GM23338 (cell line): ENCODE measurements around the gene L3MBTL1. TPM values are rescaled to one million over a fixed set of nuclear protein-coding genes. Genes with fewer than 3 reads are reported as not detected.

ENCODE experiments used
- ATAC-seq: fragments of 200-7000 bp; cut with Tn5 transposase; 3 replicates; pipeline ENCODE4 v1.9.1; 2020
- DNase-seq: peaks from one replicate; pipeline ENCODE4 v3.0.0-alpha.2; 2015; ENCODE audit warnings: low spot score
- H2AFZ ChIP-seq: fragments of 200-600 bp; sonication (generic); 2 replicates; pipeline ENCODE4 v1.8.0; 2016; ENCODE audit warnings: antibody characterized with exemption, mild to moderate bottlenecking, moderate library complexity
- H3F3A ChIP-seq: fragments of 200-600 bp; sonication (generic); replicated peaks from 2 replicates; pipeline ENCODE4 v1.8.0; 2017; ENCODE audit warnings: antibody characterized with exemption, mixed run types, low read depth
- H3K27ac ChIP-seq: fragments of 200-600 bp; sonication (generic); 2 replicates; pipeline ENCODE4 v1.6.1; 2016; ENCODE audit warnings: low read depth
- H3K27me3 ChIP-seq: fragments of 200-600 bp; sonication (generic); 2 replicates; pipeline ENCODE4 v1.8.0; 2016; ENCODE audit warnings: mild to moderate bottlenecking, mixed run types, moderate library complexity; ENCODE audit not compliant: insufficient read depth
- H3K36me3 ChIP-seq: fragments of 200-600 bp; sonication (generic); 2 replicates; pipeline ENCODE4 v1.8.0; 2016; ENCODE audit warnings: mild to moderate bottlenecking; ENCODE audit not compliant: insufficient read depth
- H3K4me1 ChIP-seq: fragments of 200-600 bp; sonication (generic); 2 replicates; pipeline ENCODE4 v1.8.0; 2016; ENCODE audit warnings: mild to moderate bottlenecking, moderate library complexity; ENCODE audit not compliant: insufficient read depth
- H3K4me2 ChIP-seq: fragments of 200-600 bp; sonication (generic); 2 replicates; pipeline ENCODE4 v1.7.1; 2017; ENCODE audit warnings: mixed run types
- H3K4me3 ChIP-seq: fragments of 200-600 bp; sonication (generic); 2 replicates; pipeline ENCODE4 v1.6.1; 2016; ENCODE audit warnings: mixed run types
- H3K79me2 ChIP-seq: fragments of 200-600 bp; sonication (generic); replicated peaks from 2 replicates; pipeline ENCODE4 v1.8.0; 2017; ENCODE audit warnings: mild to moderate bottlenecking; ENCODE audit not compliant: insufficient read depth
- H3K9me2 ChIP-seq: fragments of 200-600 bp; sonication (generic); 2 replicates; pipeline ENCODE4 v1.8.0; 2017; ENCODE audit not compliant: insufficient read depth
- H4K20me1 ChIP-seq: fragments of 200-600 bp; sonication (generic); replicated peaks from 2 replicates; pipeline ENCODE4 v1.8.0; 2017; ENCODE audit warnings: mild to moderate bottlenecking; ENCODE audit not compliant: insufficient read depth
- H3K27ac Mint-ChIP-seq: 2 replicates; pipeline ENCODE4 v1.8.0; 2020; ENCODE audit warnings: inconsistent platforms, mild to moderate bottlenecking, moderate library complexity, mixed read lengths
- H3K27me3 Mint-ChIP-seq: 3 replicates; pipeline ENCODE4 v1.8.0; 2022; ENCODE audit warnings: low read depth, mild to moderate bottlenecking, moderate library complexity, mixed read lengths, inconsistent platforms; ENCODE audit not compliant: insufficient read depth, poor library complexity
- H3K36me3 Mint-ChIP-seq: 3 replicates; pipeline ENCODE4 v1.8.0; 2021; ENCODE audit warnings: low read depth, mild to moderate bottlenecking, inconsistent platforms, moderate library complexity, mixed read lengths
- H3K4me1 Mint-ChIP-seq: 3 replicates; pipeline ENCODE4 v1.8.0; 2020; ENCODE audit warnings: mild to moderate bottlenecking, inconsistent platforms, mixed read lengths
- H3K4me3 Mint-ChIP-seq: 3 replicates; pipeline ENCODE4 v1.8.0; 2021; ENCODE audit warnings: moderate library complexity, mild to moderate bottlenecking, inconsistent platforms, mixed read lengths
- H3K9me3 Mint-ChIP-seq: 3 replicates; pipeline ENCODE4 v1.8.0; 2020; ENCODE audit warnings: moderate library complexity, mild to moderate bottlenecking, inconsistent platforms, mixed read lengths
- CREB1 ChIP-seq: fragments of 250-450 bp; sonication (Bioruptor Pico); IDR thresholded peaks from 2 replicates; pipeline ENCODE4 v1.5.0; 2020; ENCODE audit warnings: low read depth, mild to moderate bottlenecking, moderate library complexity
- EZH2 ChIP-seq: fragments of 200-600 bp; sonication (generic); IDR thresholded peaks from one replicate; pipeline ENCODE4 v1.8.0; 2017; ENCODE audit warnings: antibody characterized with exemption, mild to moderate bottlenecking, low read depth; ENCODE audit not compliant: unreplicated experiment
- EZH2phosphoT487 ChIP-seq: fragments of 200-600 bp; sonication (generic); IDR thresholded peaks from one replicate; pipeline ENCODE4 v1.8.1; 2018; ENCODE audit warnings: antibody characterized with exemption; ENCODE audit not compliant: unreplicated experiment
- JUNB ChIP-seq: IDR thresholded peaks from one replicate; pipeline ENCODE4 v1.6.1; 2016; ENCODE audit warnings: antibody characterized with exemption; ENCODE audit not compliant: unreplicated experiment
- NANOG ChIP-seq: IDR thresholded peaks from 2 replicates; pipeline ENCODE4 v1.6.1; 2016; ENCODE audit warnings: antibody characterized with exemption, borderline replicate concordance
- POLR2AphosphoS5 ChIP-seq: IDR thresholded peaks from 2 replicates; pipeline ENCODE4 v1.6.1; 2016; ENCODE audit warnings: antibody characterized with exemption, low read depth
- STAT1 ChIP-seq: IDR thresholded peaks from one replicate; pipeline ENCODE4 v1.6.1; 2016; ENCODE audit warnings: antibody characterized with exemption; ENCODE audit not compliant: unreplicated experiment
- ZNF114 ChIP-seq: fragments of 250-450 bp; sonication (Bioruptor Pico); IDR thresholded peaks from 2 replicates; pipeline ENCODE4 v1.5.0; 2020; ENCODE audit warnings: mild to moderate bottlenecking, moderate library complexity
- ZNF331 ChIP-seq: fragments of 250-450 bp; sonication (Bioruptor Pico); IDR thresholded peaks from 2 replicates; pipeline ENCODE4 v1.5.0; 2020; ENCODE audit warnings: low read depth, mild to moderate bottlenecking, moderate library complexity
- polyA plus RNA-seq: library from polyadenylated mRNA; unstranded; fragments of >200 nt; fragmentation: Nextera tagmentation; extraction: Ambion mirVana; gene quantifications from 2 replicates; pipeline ENCODE4 v1.2.1, GENCODE V29; 2016
- total RNA-seq: library from RNA; depleted of rRNA; stranded (reverse); fragments of >200 nt; shearing (Covaris generic); gene quantifications from 2 replicates; pipeline ENCODE4 v1.2.3, GENCODE V29; 2014
- TF ChIP-seq, protein P1 (sequence below), 2 experiments: fragments of 200-600 bp in 1 of 2; sonication (generic) in 1 of 2; conservative IDR thresholded peaks; 2 replicates each; pipeline versions ENCODE4 v1.5.1 to v1.6.1; 2016 to 2017; ENCODE audit warnings: antibody characterized with exemption in 2 of 2, low read depth in 2 of 2, mild to moderate bottlenecking in 2 of 2, moderate library complexity in 1 of 2
- TF ChIP-seq, protein P2 (sequence below): fragments of 250-450 bp; sonication (Bioruptor Pico); IDR thresholded peaks from 2 replicates; pipeline ENCODE4 v1.5.0; 2020; ENCODE audit warnings: mild to moderate bottlenecking, moderate library complexity
- TF ChIP-seq, protein P3 (sequence below): IDR thresholded peaks from one replicate; pipeline ENCODE4 v1.6.1; 2018; ENCODE audit warnings: antibody characterized with exemption; ENCODE audit not compliant: unreplicated experiment
- TF ChIP-seq, protein P4 (sequence below): IDR thresholded peaks from 2 replicates; pipeline ENCODE4 v1.6.1; 2016; ENCODE audit warnings: antibody characterized with exemption

L3MBTL1 gene
- total and polyA plus RNA-seq, 2 experiments from 2014 or later = 6.5 to 33.6 TPM

DNA sequence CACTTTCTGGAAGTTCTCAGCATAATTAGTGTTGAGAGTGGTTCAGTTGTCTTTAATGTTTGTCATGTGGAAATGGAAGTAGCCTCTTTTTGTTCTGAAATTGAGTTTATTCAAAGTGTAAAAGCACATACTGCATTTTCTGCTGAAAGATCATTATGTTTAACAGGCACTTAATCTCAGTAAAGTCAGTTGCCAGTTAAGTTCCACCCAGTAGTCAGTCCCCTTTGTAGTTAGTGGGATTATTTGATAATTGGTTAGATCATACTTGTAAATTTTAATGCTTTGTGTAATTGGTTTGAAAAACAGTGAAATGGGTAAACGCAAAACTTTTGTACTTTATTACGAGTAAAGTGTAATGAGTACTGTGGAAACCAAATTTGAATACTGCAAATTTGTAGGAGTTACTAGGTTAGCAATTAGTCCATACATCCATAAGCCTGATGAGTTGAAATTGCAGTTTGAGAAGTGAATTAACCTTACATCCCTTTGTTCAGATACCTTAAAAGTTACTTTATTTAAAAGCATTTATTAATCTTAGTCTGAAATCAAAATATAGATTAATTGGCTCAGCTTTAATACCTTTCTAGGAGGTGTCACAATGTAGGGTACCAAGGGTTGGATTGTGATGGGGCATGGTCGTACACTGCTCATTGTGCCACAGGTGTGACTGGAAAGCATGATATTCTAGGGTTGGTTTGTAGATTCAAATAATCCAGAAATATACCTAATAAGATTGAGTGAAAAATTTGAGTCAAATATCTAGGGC is 45.4 kb upstream of the L3MBTL1 start:
- H3K36me3 ChIP-seq = peaks cover 61% of the 10 kb centered on the region
- Mint-ChIP-seq H3K4me3 (no peak overlapping the region), H3K27ac (no peak overlapping the region)

More for the DNA sequence above, 45.4 kb upstream of the L3MBTL1 start:
- H3K4me3 ChIP-seq = no peak overlapping the region
- no peak for DNase-seq
- no peak for ATAC-seq
- Mint-ChIP-seq H3K36me3 (peaks cover 83% of the 10 kb centered on the region), H3K27me3 (peaks cover 7% of the 10 kb centered on the region), H3K9me3 (no peaks in the 10 kb centered on the region; the same call in 1 of the 3 replicates), H3K4me1 (peaks cover 7% of the 10 kb centered on the region; the same call in 2 of the 3 replicates)
- peaks cover 33% of the 10 kb centered on the region for H3K79me2 ChIP-seq
- H3K27me3 ChIP-seq = no peaks in the 10 kb centered on the region
- H2AFZ ChIP-seq = no peak overlapping the region
- TF ChIP-seq, protein P1, sequence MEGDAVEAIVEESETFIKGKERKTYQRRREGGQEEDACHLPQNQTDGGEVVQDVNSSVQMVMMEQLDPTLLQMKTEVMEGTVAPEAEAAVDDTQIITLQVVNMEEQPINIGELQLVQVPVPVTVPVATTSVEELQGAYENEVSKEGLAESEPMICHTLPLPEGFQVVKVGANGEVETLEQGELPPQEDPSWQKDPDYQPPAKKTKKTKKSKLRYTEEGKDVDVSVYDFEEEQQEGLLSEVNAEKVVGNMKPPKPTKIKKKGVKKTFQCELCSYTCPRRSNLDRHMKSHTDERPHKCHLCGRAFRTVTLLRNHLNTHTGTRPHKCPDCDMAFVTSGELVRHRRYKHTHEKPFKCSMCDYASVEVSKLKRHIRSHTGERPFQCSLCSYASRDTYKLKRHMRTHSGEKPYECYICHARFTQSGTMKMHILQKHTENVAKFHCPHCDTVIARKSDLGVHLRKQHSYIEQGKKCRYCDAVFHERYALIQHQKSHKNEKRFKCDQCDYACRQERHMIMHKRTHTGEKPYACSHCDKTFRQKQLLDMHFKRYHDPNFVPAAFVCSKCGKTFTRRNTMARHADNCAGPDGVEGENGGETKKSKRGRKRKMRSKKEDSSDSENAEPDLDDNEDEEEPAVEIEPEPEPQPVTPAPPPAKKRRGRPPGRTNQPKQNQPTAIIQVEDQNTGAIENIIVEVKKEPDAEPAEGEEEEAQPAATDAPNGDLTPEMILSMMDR (conservative IDR thresholded peaks at IDR 0.05; ENCODE audit: low read depth in 2 of 2) = no peak
- TF ChIP-seq, protein P2, sequence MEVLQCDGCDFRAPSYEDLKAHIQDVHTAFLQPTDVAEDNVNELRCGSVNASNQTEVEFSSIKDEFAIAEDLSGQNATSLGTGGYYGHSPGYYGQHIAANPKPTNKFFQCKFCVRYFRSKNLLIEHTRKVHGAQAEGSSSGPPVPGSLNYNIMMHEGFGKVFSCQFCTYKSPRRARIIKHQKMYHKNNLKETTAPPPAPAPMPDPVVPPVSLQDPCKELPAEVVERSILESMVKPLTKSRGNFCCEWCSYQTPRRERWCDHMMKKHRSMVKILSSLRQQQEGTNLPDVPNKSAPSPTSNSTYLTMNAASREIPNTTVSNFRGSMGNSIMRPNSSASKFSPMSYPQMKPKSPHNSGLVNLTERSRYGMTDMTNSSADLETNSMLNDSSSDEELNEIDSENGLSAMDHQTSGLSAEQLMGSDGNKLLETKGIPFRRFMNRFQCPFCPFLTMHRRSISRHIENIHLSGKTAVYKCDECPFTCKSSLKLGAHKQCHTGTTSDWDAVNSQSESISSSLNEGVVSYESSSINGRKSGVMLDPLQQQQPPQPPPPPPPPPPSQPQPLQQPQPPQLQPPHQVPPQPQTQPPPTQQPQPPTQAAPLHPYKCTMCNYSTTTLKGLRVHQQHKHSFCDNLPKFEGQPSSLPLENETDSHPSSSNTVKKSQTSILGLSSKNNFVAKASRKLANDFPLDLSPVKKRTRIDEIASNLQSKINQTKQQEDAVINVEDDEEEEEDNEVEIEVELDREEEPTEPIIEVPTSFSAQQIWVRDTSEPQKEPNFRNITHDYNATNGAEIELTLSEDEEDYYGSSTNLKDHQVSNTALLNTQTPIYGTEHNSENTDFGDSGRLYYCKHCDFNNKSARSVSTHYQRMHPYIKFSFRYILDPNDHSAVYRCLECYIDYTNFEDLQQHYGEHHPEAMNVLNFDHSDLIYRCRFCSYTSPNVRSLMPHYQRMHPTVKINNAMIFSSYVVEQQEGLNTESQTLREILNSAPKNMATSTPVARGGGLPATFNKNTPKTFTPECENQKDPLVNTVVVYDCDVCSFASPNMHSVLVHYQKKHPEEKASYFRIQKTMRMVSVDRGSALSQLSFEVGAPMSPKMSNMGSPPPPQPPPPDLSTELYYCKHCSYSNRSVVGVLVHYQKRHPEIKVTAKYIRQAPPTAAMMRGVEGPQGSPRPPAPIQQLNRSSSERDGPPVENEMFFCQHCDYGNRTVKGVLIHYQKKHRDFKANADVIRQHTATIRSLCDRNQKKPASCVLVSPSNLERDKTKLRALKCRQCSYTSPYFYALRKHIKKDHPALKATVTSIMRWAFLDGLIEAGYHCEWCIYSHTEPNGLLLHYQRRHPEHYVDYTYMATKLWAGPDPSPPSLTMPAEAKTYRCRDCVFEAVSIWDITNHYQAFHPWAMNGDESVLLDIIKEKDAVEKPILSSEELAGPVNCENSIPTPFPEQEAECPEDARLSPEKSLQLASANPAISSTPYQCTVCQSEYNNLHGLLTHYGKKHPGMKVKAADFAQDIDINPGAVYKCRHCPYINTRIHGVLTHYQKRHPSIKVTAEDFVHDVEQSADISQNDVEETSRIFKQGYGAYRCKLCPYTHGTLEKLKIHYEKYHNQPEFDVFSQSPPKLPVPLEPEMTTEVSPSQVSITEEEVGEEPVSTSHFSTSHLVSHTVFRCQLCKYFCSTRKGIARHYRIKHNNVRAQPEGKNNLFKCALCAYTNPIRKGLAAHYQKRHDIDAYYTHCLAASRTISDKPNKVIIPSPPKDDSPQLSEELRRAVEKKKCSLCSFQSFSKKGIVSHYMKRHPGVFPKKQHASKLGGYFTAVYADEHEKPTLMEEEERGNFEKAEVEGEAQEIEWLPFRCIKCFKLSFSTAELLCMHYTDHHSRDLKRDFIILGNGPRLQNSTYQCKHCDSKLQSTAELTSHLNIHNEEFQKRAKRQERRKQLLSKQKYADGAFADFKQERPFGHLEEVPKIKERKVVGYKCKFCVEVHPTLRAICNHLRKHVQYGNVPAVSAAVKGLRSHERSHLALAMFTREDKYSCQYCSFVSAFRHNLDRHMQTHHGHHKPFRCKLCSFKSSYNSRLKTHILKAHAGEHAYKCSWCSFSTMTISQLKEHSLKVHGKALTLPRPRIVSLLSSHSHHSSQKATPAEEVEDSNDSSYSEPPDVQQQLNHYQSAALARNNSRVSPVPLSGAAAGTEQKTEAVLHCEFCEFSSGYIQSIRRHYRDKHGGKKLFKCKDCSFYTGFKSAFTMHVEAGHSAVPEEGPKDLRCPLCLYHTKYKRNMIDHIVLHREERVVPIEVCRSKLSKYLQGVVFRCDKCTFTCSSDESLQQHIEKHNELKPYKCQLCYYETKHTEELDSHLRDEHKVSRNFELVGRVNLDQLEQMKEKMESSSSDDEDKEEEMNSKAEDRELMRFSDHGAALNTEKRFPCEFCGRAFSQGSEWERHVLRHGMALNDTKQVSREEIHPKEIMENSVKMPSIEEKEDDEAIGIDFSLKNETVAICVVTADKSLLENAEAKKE = no peak
- no peak for TF ChIP-seq EZH2
- TF ChIP-seq, protein P3, sequence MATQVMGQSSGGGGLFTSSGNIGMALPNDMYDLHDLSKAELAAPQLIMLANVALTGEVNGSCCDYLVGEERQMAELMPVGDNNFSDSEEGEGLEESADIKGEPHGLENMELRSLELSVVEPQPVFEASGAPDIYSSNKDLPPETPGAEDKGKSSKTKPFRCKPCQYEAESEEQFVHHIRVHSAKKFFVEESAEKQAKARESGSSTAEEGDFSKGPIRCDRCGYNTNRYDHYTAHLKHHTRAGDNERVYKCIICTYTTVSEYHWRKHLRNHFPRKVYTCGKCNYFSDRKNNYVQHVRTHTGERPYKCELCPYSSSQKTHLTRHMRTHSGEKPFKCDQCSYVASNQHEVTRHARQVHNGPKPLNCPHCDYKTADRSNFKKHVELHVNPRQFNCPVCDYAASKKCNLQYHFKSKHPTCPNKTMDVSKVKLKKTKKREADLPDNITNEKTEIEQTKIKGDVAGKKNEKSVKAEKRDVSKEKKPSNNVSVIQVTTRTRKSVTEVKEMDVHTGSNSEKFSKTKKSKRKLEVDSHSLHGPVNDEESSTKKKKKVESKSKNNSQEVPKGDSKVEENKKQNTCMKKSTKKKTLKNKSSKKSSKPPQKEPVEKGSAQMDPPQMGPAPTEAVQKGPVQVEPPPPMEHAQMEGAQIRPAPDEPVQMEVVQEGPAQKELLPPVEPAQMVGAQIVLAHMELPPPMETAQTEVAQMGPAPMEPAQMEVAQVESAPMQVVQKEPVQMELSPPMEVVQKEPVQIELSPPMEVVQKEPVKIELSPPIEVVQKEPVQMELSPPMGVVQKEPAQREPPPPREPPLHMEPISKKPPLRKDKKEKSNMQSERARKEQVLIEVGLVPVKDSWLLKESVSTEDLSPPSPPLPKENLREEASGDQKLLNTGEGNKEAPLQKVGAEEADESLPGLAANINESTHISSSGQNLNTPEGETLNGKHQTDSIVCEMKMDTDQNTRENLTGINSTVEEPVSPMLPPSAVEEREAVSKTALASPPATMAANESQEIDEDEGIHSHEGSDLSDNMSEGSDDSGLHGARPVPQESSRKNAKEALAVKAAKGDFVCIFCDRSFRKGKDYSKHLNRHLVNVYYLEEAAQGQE = no peak
- no peak for TF ChIP-seq ZNF114
- no peak for TF ChIP-seq CREB1
- TF ChIP-seq EZH2phosphoT487 = no peak
- TF ChIP-seq STAT1 = no peak
- TF ChIP-seq, protein P4, sequence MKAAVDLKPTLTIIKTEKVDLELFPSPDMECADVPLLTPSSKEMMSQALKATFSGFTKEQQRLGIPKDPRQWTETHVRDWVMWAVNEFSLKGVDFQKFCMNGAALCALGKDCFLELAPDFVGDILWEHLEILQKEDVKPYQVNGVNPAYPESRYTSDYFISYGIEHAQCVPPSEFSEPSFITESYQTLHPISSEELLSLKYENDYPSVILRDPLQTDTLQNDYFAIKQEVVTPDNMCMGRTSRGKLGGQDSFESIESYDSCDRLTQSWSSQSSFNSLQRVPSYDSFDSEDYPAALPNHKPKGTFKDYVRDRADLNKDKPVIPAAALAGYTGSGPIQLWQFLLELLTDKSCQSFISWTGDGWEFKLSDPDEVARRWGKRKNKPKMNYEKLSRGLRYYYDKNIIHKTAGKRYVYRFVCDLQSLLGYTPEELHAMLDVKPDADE = no peak
- TF ChIP-seq ZNF331 (CRISPR knock-in tag) = no peak
- no peak for TF ChIP-seq JUNB
- TF ChIP-seq NANOG = no peak
- no peak for TF ChIP-seq POLR2AphosphoS5
- no peaks in the 10 kb centered on the region for H3K9me2 ChIP-seq
- H3K4me1 ChIP-seq = no peaks in the 10 kb centered on the region
- peaks cover 29% of the 10 kb centered on the region for H4K20me1 ChIP-seq
- H3K27ac ChIP-seq = no peak overlapping the region
- H3F3A ChIP-seq = peaks cover 7% of the 10 kb centered on the region; the same call in 1 of the 2 replicates
- H3K4me2 ChIP-seq = no peak overlapping the region
